OCI-LY1 (cell line): ENCODE measurements around the gene CHCHD6.

Source experiments
- H2AFZ ChIP-seq: fragments of 200-600 bp; sonication (generic), shearing (Covaris generic); 2 replicates; pipeline ENCODE4 v1.6.0; 2014; ENCODE audit warnings: antibody characterized with exemption, mild to moderate bottlenecking, low read length
- H3F3A ChIP-seq: fragments of 200-600 bp; sonication (generic), shearing (Covaris generic); 2 replicates; pipeline ENCODE4 v1.6.0; 2014; ENCODE audit warnings: mild to moderate bottlenecking, antibody characterized with exemption, low read length, moderate library complexity; ENCODE audit not compliant: insufficient read depth
- H3K27ac ChIP-seq: fragments of 200-600 bp; sonication (generic); 2 replicates; pipeline ENCODE4 v1.5.1; 2014; ENCODE audit warnings: low read length, mixed run types, mild to moderate bottlenecking, low read depth; ENCODE audit not compliant: poor library complexity, severe bottlenecking
- H3K27me3 ChIP-seq: fragments of 200-600 bp; sonication (generic); 2 replicates; pipeline ENCODE4 v1.6.0; 2014; ENCODE audit warnings: antibody characterized with exemption, mild to moderate bottlenecking, low read length, moderate library complexity; ENCODE audit not compliant: insufficient read depth
- H3K36me3 ChIP-seq: fragments of 200-600 bp; sonication (generic); 2 replicates; pipeline ENCODE4 v1.6.1; 2014; ENCODE audit warnings: mild to moderate bottlenecking, antibody characterized with exemption, low read length, moderate library complexity, mixed read lengths; ENCODE audit not compliant: insufficient read depth
- H3K4me1 ChIP-seq: fragments of 200-600 bp; sonication (generic); 2 replicates; pipeline ENCODE4 v1.5.1; 2014; ENCODE audit warnings: mild to moderate bottlenecking, low read length, moderate library complexity; ENCODE audit not compliant: insufficient read depth, severe bottlenecking
- H3K4me2 ChIP-seq: fragments of 200-600 bp; sonication (generic), shearing (Covaris generic); 2 replicates; pipeline ENCODE4 v1.6.1; 2014; ENCODE audit warnings: low read length
- H3K4me3 ChIP-seq: fragments of 200-600 bp; sonication (generic); 2 replicates; pipeline ENCODE4 v1.5.1; 2014; ENCODE audit warnings: low read length, low read depth, mild to moderate bottlenecking, mixed read lengths; ENCODE audit not compliant: poor library complexity, severe bottlenecking
- H3K79me2 ChIP-seq: fragments of 200-600 bp; shearing (Covaris generic); 2 replicates; pipeline ENCODE4 v1.6.1; 2016; ENCODE audit warnings: mixed run types, low read length, mixed read lengths; ENCODE audit not compliant: insufficient read depth
- H3K9ac ChIP-seq: fragments of 200-600 bp; sonication (generic), shearing (Covaris generic); 2 replicates; pipeline ENCODE4 v1.6.1; 2014; ENCODE audit warnings: mild to moderate bottlenecking, low read length, mixed read lengths
- H3K9me2 ChIP-seq: fragments of 200-600 bp; sonication (generic), shearing (Covaris generic); 2 replicates; pipeline ENCODE4 v1.6.1; 2014; ENCODE audit warnings: low read depth, mild to moderate bottlenecking, low read length, mixed read lengths
- H3K9me3 ChIP-seq: fragments of 200-600 bp; shearing (Covaris generic); 2 replicates; pipeline ENCODE4 v1.6.1; 2014; ENCODE audit warnings: low read length, mixed read lengths
- H4K20me1 ChIP-seq: fragments of 200-600 bp; sonication (generic), shearing (Covaris generic); 2 replicates; pipeline ENCODE4 v1.6.0; 2016; ENCODE audit warnings: mild to moderate bottlenecking, low read length; ENCODE audit not compliant: insufficient read depth
- EZH2 ChIP-seq: fragments of 200-600 bp; sonication (generic), shearing (Covaris generic); IDR thresholded peaks from 2 replicates; pipeline ENCODE4 v1.8.0; 2017; ENCODE audit warnings: borderline replicate concordance, mixed run types, mild to moderate bottlenecking, antibody characterized with exemption, low read length, moderate library complexity, mixed read lengths
- TF ChIP-seq, protein P1 (sequence below): fragments of 200-600 bp; sonication (generic), shearing (Covaris generic); IDR thresholded peaks from 2 replicates; pipeline ENCODE4 v1.5.1; 2017; ENCODE audit warnings: mild to moderate bottlenecking, antibody characterized with exemption, low read length, moderate library complexity, mixed read lengths

Gene CHCHD6

DNA sequence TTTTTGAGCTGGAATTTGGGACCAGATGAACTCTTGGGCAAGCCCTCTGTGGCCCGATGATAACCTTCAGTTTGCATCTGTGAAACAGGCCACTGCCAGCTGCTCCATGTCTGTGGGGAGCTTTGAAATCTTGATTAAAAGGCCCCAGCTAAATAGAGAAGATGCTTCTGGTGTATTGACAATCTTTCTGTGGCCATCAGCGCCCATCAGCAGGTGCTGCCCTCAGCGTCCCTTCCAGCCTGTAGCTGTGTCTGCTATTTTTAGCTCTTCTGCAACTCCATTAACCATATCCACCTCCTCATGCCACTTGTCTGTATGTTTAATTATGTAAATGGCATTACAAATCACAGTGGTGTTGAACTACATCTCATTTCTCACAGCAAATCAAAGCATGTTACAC is 54.0 kb downstream of the CHCHD6 start:
- no peaks in the 10 kb centered on the region for H3K79me2 ChIP-seq
- H3K9me2 ChIP-seq: no peaks in the 10 kb centered on the region
- H3F3A ChIP-seq: no peaks in the 10 kb centered on the region
- no peaks in the 10 kb centered on the region for H3K9me3 ChIP-seq
- H2AFZ ChIP-seq: no peak overlapping the region
- H3K4me2 ChIP-seq: no peak overlapping the region
- no peak overlapping the region for H3K9ac ChIP-seq
- no peaks in the 10 kb centered on the region for H3K4me1 ChIP-seq
- no peak overlapping the region for H3K4me3 ChIP-seq
- H3K36me3 ChIP-seq: no peaks in the 10 kb centered on the region
- H3K27ac ChIP-seq: no peak overlapping the region
- H3K27me3 ChIP-seq: no peaks in the 10 kb centered on the region
- TF ChIP-seq, protein P1, sequence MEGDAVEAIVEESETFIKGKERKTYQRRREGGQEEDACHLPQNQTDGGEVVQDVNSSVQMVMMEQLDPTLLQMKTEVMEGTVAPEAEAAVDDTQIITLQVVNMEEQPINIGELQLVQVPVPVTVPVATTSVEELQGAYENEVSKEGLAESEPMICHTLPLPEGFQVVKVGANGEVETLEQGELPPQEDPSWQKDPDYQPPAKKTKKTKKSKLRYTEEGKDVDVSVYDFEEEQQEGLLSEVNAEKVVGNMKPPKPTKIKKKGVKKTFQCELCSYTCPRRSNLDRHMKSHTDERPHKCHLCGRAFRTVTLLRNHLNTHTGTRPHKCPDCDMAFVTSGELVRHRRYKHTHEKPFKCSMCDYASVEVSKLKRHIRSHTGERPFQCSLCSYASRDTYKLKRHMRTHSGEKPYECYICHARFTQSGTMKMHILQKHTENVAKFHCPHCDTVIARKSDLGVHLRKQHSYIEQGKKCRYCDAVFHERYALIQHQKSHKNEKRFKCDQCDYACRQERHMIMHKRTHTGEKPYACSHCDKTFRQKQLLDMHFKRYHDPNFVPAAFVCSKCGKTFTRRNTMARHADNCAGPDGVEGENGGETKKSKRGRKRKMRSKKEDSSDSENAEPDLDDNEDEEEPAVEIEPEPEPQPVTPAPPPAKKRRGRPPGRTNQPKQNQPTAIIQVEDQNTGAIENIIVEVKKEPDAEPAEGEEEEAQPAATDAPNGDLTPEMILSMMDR: no peak
- TF ChIP-seq EZH2: no peak
- no peaks in the 10 kb centered on the region for H4K20me1 ChIP-seq

DNA sequence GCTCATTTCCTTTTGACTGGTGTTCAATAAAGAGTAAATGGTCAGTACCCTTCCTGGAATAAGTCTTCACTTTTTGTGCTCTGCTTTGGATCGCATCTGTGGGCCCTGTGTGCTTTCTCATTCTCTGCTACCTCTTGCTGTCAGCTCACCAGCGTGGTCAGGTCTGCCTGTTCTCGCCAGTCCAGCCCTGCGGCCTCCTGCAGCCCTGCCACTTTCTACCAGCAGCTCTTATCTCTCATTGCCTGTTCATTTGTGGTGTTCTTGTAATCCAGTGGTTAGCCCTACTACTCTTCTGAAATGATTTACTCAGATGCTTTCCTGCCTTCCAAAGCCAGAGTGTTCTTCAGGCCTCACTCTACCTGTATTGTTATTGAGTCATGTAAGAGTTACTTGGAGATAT is 54.8 kb downstream of the CHCHD6 start:
- Histone ChIP-seq H3K4me1 (no peaks in the 10 kb centered on the region), H3K36me3 (no peaks in the 10 kb centered on the region), H3F3A (no peaks in the 10 kb centered on the region), H2AFZ (no peak overlapping the region), H3K9ac (no peak overlapping the region), H3K9me3 (no peaks in the 10 kb centered on the region), H4K20me1 (no peaks in the 10 kb centered on the region), H3K9me2 (no peaks in the 10 kb centered on the region), H3K4me3 (no peak overlapping the region), H3K27me3 (no peaks in the 10 kb centered on the region), H3K79me2 (no peaks in the 10 kb centered on the region), H3K27ac (no peak overlapping the region), H3K4me2 (no peak overlapping the region)
- no peak for TF ChIP-seq EZH2
- TF ChIP-seq, protein P1: no peak

- H4K20me1 ChIP-seq: no peaks in the 10 kb centered on the region
- H3K9me2 ChIP-seq: no peaks in the 10 kb centered on the region
- no peak overlapping the region for H3K9ac ChIP-seq
- H3K4me1 ChIP-seq: no peaks in the 10 kb centered on the region
- no peak overlapping the region for H3K4me2 ChIP-seq
- H3K4me3 ChIP-seq: no peak overlapping the region
- no peak overlapping the region for H2AFZ ChIP-seq
- H3K27ac ChIP-seq: no peak overlapping the region
- H3F3A ChIP-seq: no peaks in the 10 kb centered on the region
- no peaks in the 10 kb centered on the region for H3K9me3 ChIP-seq
- H3K27me3 ChIP-seq: no peaks in the 10 kb centered on the region; the same call in 1 of the 2 replicates
- TF ChIP-seq, protein P1: no peak
- no peak for TF ChIP-seq EZH2
- H3K36me3 ChIP-seq: no peaks in the 10 kb centered on the region
- no peaks in the 10 kb centered on the region for H3K79me2 ChIP-seq
These were observed 56.5 kb downstream of the CHCHD6 start for GRCh38 chr3:126760541-126760940.
